Neural crest cell (in vitro differentiated cells): ENCODE results near the gene SPATS2. TPM values are rescaled to one million over a fixed set of nuclear protein-coding genes. Genes with fewer than 3 reads are reported as not detected.

Source experiments
- DNase-seq: peaks from one replicate; pipeline ENCODE4 v3.0.0; 2021; ENCODE audit warnings: low read depth, mixed read lengths, low spot score
- H3K27ac Mint-ChIP-seq: one replicate; pipeline ENCODE4 v1.8.0; 2021; ENCODE audit warnings: mild to moderate bottlenecking, mixed read lengths; ENCODE audit not compliant: unreplicated experiment
- H3K27me3 Mint-ChIP-seq: 2 replicates; pipeline ENCODE4 v1.8.0; 2021; ENCODE audit warnings: low read depth, mild to moderate bottlenecking, mixed read lengths
- H3K36me3 Mint-ChIP-seq: 2 replicates; pipeline ENCODE4 v1.8.0; 2021; ENCODE audit warnings: low read depth, mild to moderate bottlenecking, mixed read lengths
- H3K4me1 Mint-ChIP-seq: 2 replicates; pipeline ENCODE4 v1.8.0; 2021; ENCODE audit warnings: mixed read lengths
- H3K4me3 Mint-ChIP-seq: one replicate; pipeline ENCODE4 v1.8.0; 2021; ENCODE audit warnings: mild to moderate bottlenecking, mixed read lengths
- H3K9me3 Mint-ChIP-seq: 2 replicates; pipeline ENCODE4 v1.8.0; 2021; ENCODE audit warnings: mixed read lengths
- CTCF ChIP-seq: fragments of 200-600 bp; sonication (generic); conservative IDR thresholded peaks from 2 replicates; pipeline ENCODE4 v1.5.0; 2021; ENCODE audit warnings: antibody characterized with exemption, mild to moderate bottlenecking
- total RNA-seq: library from RNA; stranded (reverse); gene quantifications from 2 replicates; pipeline ENCODE4 v1.2.1, GENCODE V29; 2021

SPATS2 gene
- total RNA-seq, 1 donor from 2014 or later: 45.2 TPM

DNA sequence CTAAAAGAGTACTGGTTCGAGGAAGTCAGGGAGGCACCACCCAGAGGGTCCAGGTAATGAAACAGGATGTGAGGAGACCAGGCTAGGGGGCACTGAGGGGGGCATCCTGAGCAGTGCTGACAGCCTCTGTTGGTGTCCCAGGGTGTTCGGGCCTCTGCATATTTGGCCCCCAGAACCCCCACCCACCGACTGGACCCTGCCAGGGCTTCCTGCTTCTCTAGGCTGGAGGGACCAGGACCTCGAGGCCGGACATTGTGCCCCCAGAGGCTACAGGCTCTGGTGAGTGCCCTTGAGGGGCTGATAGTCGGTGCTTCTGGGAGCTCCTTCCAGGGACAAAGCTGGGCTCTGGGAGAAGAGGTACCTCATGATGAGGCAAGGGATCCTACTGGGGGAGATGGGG lies 41.7 kb upstream of the SPATS2 start:
- no peak for TF ChIP-seq CTCF
- Mint-ChIP-seq H3K27me3 (no peaks in the 10 kb centered on the region), H3K4me1 (peaks cover 24% of the 10 kb centered on the region), H3K36me3 (peaks cover 5% of the 10 kb centered on the region), H3K9me3 (no peaks in the 10 kb centered on the region), H3K27ac (no peak overlapping the region), H3K4me3 (peak overlapping the region; percentile 54)
- no peak for DNase-seq

- no peak for DNase-seq
- H3K27ac Mint-ChIP-seq: no peak overlapping the region
Observed at GRCh38 chr12:49327368-49327767, 39.9 kb upstream of the SPATS2 start.

GRCh38 chr12:49327887-49328286 lies 39.4 kb upstream of the SPATS2 start:
- H3K9me3 Mint-ChIP-seq: no peaks in the 10 kb centered on the region
- peak overlapping the region; percentile 17 for H3K4me3 Mint-ChIP-seq
- H3K36me3 Mint-ChIP-seq: peaks cover 5% of the 10 kb centered on the region
- peaks cover 5% of the 10 kb centered on the region for H3K27me3 Mint-ChIP-seq
- H3K4me1 Mint-ChIP-seq: peaks cover 26% of the 10 kb centered on the region
- DNase-seq: no peak
- no peak overlapping the region for H3K27ac Mint-ChIP-seq
- no peak for TF ChIP-seq CTCF

More at GRCh38 chr12:49327368-49327767, 39.9 kb upstream of the SPATS2 start:
- H3K4me3 Mint-ChIP-seq: peak overlapping the region; percentile 38
- H3K4me1 Mint-ChIP-seq: peaks cover 28% of the 10 kb centered on the region
- no peak for TF ChIP-seq CTCF
- H3K36me3 Mint-ChIP-seq: peaks cover 5% of the 10 kb centered on the region
- peaks cover 5% of the 10 kb centered on the region for H3K27me3 Mint-ChIP-seq
- no peaks in the 10 kb centered on the region for H3K9me3 Mint-ChIP-seq

DNA sequence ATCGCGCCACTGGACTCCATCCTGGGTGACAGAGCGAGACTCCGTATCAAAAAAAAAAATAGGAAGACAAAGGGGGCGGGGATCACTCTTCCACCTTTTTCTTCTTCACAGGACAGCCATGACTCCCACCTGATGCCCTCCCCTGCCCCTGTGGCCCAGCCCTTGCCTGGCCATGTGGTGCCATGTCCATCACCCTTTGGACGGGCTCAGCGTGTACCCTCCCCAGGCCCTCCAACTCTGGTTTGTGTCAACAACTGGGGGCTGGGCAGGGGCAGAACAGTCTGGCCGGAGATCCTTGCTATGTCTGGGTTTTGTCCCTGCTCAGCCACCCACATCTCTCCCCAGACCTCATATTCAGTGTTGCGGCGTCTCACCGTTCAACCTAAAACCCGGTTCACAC lies 38.4 kb upstream of the SPATS2 start:
- Mint-ChIP-seq H3K9me3 (no peaks in the 10 kb centered on the region), H3K36me3 (peaks cover 3% of the 10 kb centered on the region), H3K4me3 (no peak overlapping the region), H3K4me1 (peaks cover 16% of the 10 kb centered on the region), H3K27ac (no peak overlapping the region), H3K27me3 (peaks cover 5% of the 10 kb centered on the region)
- no peak for TF ChIP-seq CTCF
- DNase-seq: no peak

- Mint-ChIP-seq H3K27ac (no peak overlapping the region), H3K27me3 (peaks cover 14% of the 10 kb centered on the region), H3K4me3 (peak overlapping the region; percentile 15), H3K36me3 (peaks cover 3% of the 10 kb centered on the region), H3K4me1 (peaks cover 11% of the 10 kb centered on the region), H3K9me3 (no peaks in the 10 kb centered on the region)
- no peak for TF ChIP-seq CTCF
- DNase-seq: no peak
Observed at GRCh38 chr12:49330032-49330619, 37.1 kb upstream of the SPATS2 start.
